ENCODE measurements around the gene TACSTD2. TPM values are rescaled to one million over a fixed set of nuclear protein-coding genes. Genes with fewer than 3 reads are reported as not detected.

The TACSTD2 gene
- total RNA-seq, 2 donors from 2014 or later = 0.46 to 0.51 TPM

DNA sequence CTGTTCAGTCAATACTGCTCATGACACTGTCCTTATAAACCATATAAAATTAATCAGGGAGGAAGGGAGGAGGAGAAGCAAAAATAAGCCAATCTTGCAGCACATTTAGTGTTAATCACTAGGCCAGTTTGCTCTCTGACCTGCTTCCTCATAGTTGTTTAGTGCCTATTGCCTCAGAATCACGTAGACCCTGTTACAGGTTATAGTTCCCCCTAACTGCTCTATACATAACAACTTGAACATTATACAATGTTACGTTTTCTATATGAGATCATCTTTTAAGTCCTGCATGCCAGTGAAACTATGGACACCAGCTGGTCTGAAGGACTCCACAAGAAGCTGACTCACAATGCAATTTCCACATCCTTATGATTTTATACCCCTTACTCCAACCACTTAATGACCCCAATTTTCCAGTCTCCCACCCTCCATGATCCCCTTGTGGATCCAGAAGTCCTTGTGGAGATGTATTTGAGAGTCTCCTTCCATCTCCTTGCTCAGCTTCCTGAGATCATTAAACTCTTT is 34.9 kb upstream of the TACSTD2 start:
- Mint-ChIP-seq H3K4me1 (peaks cover 16% of the 10 kb centered on the region), H3K27ac (no peak overlapping the region), H3K27me3 (ENCODE audit: insufficient read depth) (peaks cover 13% of the 10 kb centered on the region), H3K4me3 (no peak overlapping the region), H3K36me3 (ENCODE audit: low read depth) (no peaks in the 10 kb centered on the region), H3K9me3 (peaks cover 16% of the 10 kb centered on the region)
- no peak overlapping the region for H3K9ac ChIP-seq (ENCODE audit: extremely low read depth, low read length, poor library complexity, severe bottlenecking)
- H3K4me1 ChIP-seq (ENCODE audit: control insufficient read depth, insufficient read depth, low read length) = peaks cover 2% of the 10 kb centered on the region
- 91 to 100% methylated on average over 2 of the region's 2 CpGs for WGBS, 2 experiments (ENCODE audit: insufficient coverage in 1 of 2, insufficient read length in 1 of 2)
- DNase-seq = no peak
- H3K27me3 ChIP-seq (ENCODE audit: control insufficient read depth, insufficient read depth, low read length, poor library complexity, severe bottlenecking) = peaks cover 14% of the 10 kb centered on the region
- H3K4me3 ChIP-seq (ENCODE audit: low read length) = no peak overlapping the region
- H3K9me3 ChIP-seq (ENCODE audit: control insufficient read depth, low read length) = peaks cover 15% of the 10 kb centered on the region
- H3K36me3 ChIP-seq (ENCODE audit: control insufficient read depth, insufficient read depth, low read length) = no peaks in the 10 kb centered on the region
- TF ChIP-seq, protein P1, sequence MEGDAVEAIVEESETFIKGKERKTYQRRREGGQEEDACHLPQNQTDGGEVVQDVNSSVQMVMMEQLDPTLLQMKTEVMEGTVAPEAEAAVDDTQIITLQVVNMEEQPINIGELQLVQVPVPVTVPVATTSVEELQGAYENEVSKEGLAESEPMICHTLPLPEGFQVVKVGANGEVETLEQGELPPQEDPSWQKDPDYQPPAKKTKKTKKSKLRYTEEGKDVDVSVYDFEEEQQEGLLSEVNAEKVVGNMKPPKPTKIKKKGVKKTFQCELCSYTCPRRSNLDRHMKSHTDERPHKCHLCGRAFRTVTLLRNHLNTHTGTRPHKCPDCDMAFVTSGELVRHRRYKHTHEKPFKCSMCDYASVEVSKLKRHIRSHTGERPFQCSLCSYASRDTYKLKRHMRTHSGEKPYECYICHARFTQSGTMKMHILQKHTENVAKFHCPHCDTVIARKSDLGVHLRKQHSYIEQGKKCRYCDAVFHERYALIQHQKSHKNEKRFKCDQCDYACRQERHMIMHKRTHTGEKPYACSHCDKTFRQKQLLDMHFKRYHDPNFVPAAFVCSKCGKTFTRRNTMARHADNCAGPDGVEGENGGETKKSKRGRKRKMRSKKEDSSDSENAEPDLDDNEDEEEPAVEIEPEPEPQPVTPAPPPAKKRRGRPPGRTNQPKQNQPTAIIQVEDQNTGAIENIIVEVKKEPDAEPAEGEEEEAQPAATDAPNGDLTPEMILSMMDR (conservative IDR thresholded peaks at IDR 0.05) = no peak
- no peak overlapping the region for H3K27ac ChIP-seq (ENCODE audit: low read depth, low read length)

GRCh38 chr1:58608945-58609344 is 31.9 kb upstream of the TACSTD2 start:
- H3K4me3 Mint-ChIP-seq = no peak overlapping the region
- no peaks in the 10 kb centered on the region for H3K36me3 Mint-ChIP-seq (ENCODE audit: low read depth)
- WGBS, 2 experiments (ENCODE audit: insufficient coverage in 1 of 2, insufficient read length in 1 of 2) = 63% methylated on average over 2 of the region's 2 CpGs; no CpG with 5 or more reads in 1 of the 2 experiments

DNA sequence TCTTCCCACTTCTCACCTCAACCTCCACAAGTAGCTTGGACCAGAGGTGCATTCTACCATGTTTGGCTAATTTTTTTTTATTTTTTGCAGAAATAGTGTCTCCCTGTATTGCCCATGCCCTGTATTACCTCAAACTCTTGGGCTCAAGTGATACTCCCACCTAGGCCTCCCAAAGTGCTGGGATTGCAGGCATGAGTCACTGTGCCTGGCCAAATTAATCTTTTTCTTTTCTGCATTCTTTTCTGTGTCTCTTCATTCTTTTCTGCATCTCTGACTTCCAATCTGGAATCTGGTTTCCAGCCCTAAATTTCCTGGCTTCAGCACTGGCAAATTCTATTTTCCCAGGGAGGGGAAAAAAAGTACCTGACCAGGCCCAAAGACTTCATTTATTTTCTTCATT is 31.2 kb upstream of the TACSTD2 start:
- H3K4me1 ChIP-seq (ENCODE audit: control insufficient read depth, insufficient read depth, low read length) = peaks cover 2% of the 10 kb centered on the region
- H3K4me1 Mint-ChIP-seq = peaks cover 16% of the 10 kb centered on the region
- H3K27me3 ChIP-seq (ENCODE audit: control insufficient read depth, insufficient read depth, low read length, poor library complexity, severe bottlenecking) = peaks cover 11% of the 10 kb centered on the region
- no peak overlapping the region for H3K27ac Mint-ChIP-seq
- peak overlapping the region; percentile 54 for H3K4me3 ChIP-seq (ENCODE audit: low read length)
- peaks cover 6% of the 10 kb centered on the region for H3K27me3 Mint-ChIP-seq (ENCODE audit: insufficient read depth)
- H3K9me3 Mint-ChIP-seq = peaks cover 37% of the 10 kb centered on the region
- H3K27ac ChIP-seq (ENCODE audit: low read depth, low read length) = no peak overlapping the region
- TF ChIP-seq, protein P1 (conservative IDR thresholded peaks at IDR 0.05) = no peak
- no peak for DNase-seq
- H3K4me3 Mint-ChIP-seq = no peak overlapping the region
- H3K36me3 Mint-ChIP-seq (ENCODE audit: low read depth) = no peaks in the 10 kb centered on the region
- H3K9me3 ChIP-seq (ENCODE audit: control insufficient read depth, low read length) = peaks cover 46% of the 10 kb centered on the region
- H3K36me3 ChIP-seq (ENCODE audit: control insufficient read depth, insufficient read depth, low read length) = no peaks in the 10 kb centered on the region
- no peak overlapping the region for H3K9ac ChIP-seq (ENCODE audit: extremely low read depth, low read length, poor library complexity, severe bottlenecking)

More at GRCh38 chr1:58608945-58609344, 31.9 kb upstream of the TACSTD2 start:
- H3K27ac Mint-ChIP-seq = no peak overlapping the region
- peaks cover 36% of the 10 kb centered on the region for H3K9me3 Mint-ChIP-seq
- Histone ChIP-seq H3K9ac (ENCODE audit: extremely low read depth, low read length, poor library complexity, severe bottlenecking) (no peak overlapping the region), H3K4me3 (ENCODE audit: low read length) (peak overlapping the region; percentile 54), H3K4me1 (ENCODE audit: control insufficient read depth, insufficient read depth, low read length) (peaks cover 2% of the 10 kb centered on the region), H3K9me3 (ENCODE audit: control insufficient read depth, low read length) (peaks cover 40% of the 10 kb centered on the region), H3K27me3 (ENCODE audit: control insufficient read depth, insufficient read depth, low read length, poor library complexity, severe bottlenecking) (peaks cover 11% of the 10 kb centered on the region), H3K36me3 (ENCODE audit: control insufficient read depth, insufficient read depth, low read length) (no peaks in the 10 kb centered on the region), H3K27ac (ENCODE audit: low read depth, low read length) (no peak overlapping the region)
- DNase-seq = no peak
- peaks cover 6% of the 10 kb centered on the region for H3K27me3 Mint-ChIP-seq (ENCODE audit: insufficient read depth)
- TF ChIP-seq, protein P1 (conservative IDR thresholded peaks at IDR 0.05) = no peak
- H3K4me1 Mint-ChIP-seq = peaks cover 16% of the 10 kb centered on the region

All from endodermal cell (in vitro differentiated cells).